Measurements from ENCODE around the gene SLC25A45.

The SLC25A45 gene

GRCh38 chr11:65412271-65413076, 30.0 kb upstream of the SLC25A45 start:
- Histone ChIP-seq H3K36me3 (peaks cover 32 to 56% (median 49%) of the 10 kb centered on the region in 3 donors), H3K4me3 (no peak overlapping the region), H3K9me3 (no peaks in the 10 kb centered on the region), H3K27ac (no peak overlapping the region), H3K4me1 (peaks cover 0 to 18% (median 18%) of the 10 kb centered on the region in 4 donors), H3K27me3 (no peaks in the 10 kb centered on the region)
- DNase-seq: peak; percentile 18 to 55
- intact Hi-C loops (cut with DNase I; ENCODE audit: low total_unique reads): no loop called here
- TF ChIP-seq, protein P1, sequence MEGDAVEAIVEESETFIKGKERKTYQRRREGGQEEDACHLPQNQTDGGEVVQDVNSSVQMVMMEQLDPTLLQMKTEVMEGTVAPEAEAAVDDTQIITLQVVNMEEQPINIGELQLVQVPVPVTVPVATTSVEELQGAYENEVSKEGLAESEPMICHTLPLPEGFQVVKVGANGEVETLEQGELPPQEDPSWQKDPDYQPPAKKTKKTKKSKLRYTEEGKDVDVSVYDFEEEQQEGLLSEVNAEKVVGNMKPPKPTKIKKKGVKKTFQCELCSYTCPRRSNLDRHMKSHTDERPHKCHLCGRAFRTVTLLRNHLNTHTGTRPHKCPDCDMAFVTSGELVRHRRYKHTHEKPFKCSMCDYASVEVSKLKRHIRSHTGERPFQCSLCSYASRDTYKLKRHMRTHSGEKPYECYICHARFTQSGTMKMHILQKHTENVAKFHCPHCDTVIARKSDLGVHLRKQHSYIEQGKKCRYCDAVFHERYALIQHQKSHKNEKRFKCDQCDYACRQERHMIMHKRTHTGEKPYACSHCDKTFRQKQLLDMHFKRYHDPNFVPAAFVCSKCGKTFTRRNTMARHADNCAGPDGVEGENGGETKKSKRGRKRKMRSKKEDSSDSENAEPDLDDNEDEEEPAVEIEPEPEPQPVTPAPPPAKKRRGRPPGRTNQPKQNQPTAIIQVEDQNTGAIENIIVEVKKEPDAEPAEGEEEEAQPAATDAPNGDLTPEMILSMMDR (IDR thresholded peaks at IDR 0.05): no peak

- H3K4me1 ChIP-seq: peaks cover 0 to 10% (median 10%) of the 10 kb centered on the region in 4 donors
- no peak overlapping the region for H3K4me3 ChIP-seq
- peaks cover 40 to 64% (median 57%) of the 10 kb centered on the region in 3 donors for H3K36me3 ChIP-seq
- H3K27ac ChIP-seq: no peak overlapping the region
- DNase-seq: peak in 1 of 2 donors; percentile 32
- no peaks in the 10 kb centered on the region for H3K9me3 ChIP-seq
- intact Hi-C loops (cut with DNase I; ENCODE audit: low total_unique reads): no loop called here
- H3K27me3 ChIP-seq: no peaks in the 10 kb centered on the region
- TF ChIP-seq, protein P1 (IDR thresholded peaks at IDR 0.05): no peak
Observed at GRCh38 chr11:65411681-65412070, 29.2 kb upstream of the SLC25A45 start.

GRCh38 chr11:65410936-65411680, 28.7 kb upstream of the SLC25A45 start:
- peak in 1 of 2 donors; percentile 54 for DNase-seq
- intact Hi-C loops (cut with DNase I; ENCODE audit: low total_unique reads): no loop called here

GRCh38 chr11:65404638-65405339, 22.3 kb upstream of the SLC25A45 start:
- H3K36me3 ChIP-seq: peaks cover 49 to 97% (median 75%) of the 10 kb centered on the region in 3 donors
- intact Hi-C loops (cut with DNase I; ENCODE audit: low total_unique reads): no loop called here

More at GRCh38 chr11:65410936-65411680, 28.7 kb upstream of the SLC25A45 start:
- H3K36me3 ChIP-seq: peaks cover 45 to 69% (median 63%) of the 10 kb centered on the region in 3 donors
- H3K4me3 ChIP-seq: no peak overlapping the region
- peaks cover 0 to 4% (median 4%) of the 10 kb centered on the region in 4 donors for H3K4me1 ChIP-seq
- no peaks in the 10 kb centered on the region for H3K9me3 ChIP-seq
- TF ChIP-seq, protein P1 (IDR thresholded peaks at IDR 0.05): no peak
- H3K27ac ChIP-seq: no peak overlapping the region
- no peaks in the 10 kb centered on the region for H3K27me3 ChIP-seq

DNA sequence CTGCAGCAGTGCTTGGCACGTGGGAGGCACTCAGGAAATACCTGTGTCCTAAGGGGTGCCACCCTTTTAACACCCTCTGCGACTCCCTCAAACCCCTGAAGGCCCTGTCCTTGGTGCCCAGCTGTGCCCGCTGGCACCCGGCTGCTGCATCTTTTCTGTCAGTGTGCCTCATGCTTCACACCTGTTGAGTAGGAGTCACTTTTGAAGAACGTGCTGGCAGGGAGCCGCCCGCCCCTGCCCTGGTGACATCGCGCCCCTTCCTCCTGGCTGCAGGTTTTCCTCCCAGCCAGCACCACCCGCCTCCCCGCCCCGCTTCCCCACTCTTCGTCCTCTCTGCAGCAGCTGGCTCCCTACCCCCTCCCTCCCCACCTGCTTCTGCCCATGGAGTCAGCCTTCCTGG, 21.8 kb upstream of the SLC25A45 start:
- Histone ChIP-seq H3K4me1 (no peaks in the 10 kb centered on the region), H3K36me3 (peaks cover 49 to 97% (median 75%) of the 10 kb centered on the region in 3 donors), H3K27me3 (no peaks in the 10 kb centered on the region), H3K9me3 (no peaks in the 10 kb centered on the region), H3K27ac (no peak overlapping the region), H3K4me3 (no peak overlapping the region)
- no peak for DNase-seq
- intact Hi-C loops (cut with DNase I; ENCODE audit: low total_unique reads): no loop called here
- TF ChIP-seq, protein P1 (IDR thresholded peaks at IDR 0.05): no peak

More at GRCh38 chr11:65404638-65405339, 22.3 kb upstream of the SLC25A45 start:
- Histone ChIP-seq H3K4me3 (no peak overlapping the region), H3K9me3 (no peaks in the 10 kb centered on the region), H3K27me3 (no peaks in the 10 kb centered on the region), H3K4me1 (no peaks in the 10 kb centered on the region), H3K27ac (no peak overlapping the region)
- DNase-seq: no peak
- TF ChIP-seq, protein P1 (IDR thresholded peaks at IDR 0.05): no peak
